Activated CD8-positive, alpha-beta memory T cell treated with anti-CD3 and anti-CD28 coated beads for 48 hours (primary cell): ENCODE measurements around the gene HHLA2.

Source experiments
- DNase-seq, 3 experiments: peaks; one replicate each; pipeline ENCODE4 v3.0.0-alpha.2; 2020; ENCODE audit warnings: low read depth in 2 of 3, low spot score in 2 of 3

The HHLA2 gene

GRCh38 chr3:108416111-108416869, 119.9 kb downstream of the HHLA2 start:
- DNase-seq: no peak

DNA sequence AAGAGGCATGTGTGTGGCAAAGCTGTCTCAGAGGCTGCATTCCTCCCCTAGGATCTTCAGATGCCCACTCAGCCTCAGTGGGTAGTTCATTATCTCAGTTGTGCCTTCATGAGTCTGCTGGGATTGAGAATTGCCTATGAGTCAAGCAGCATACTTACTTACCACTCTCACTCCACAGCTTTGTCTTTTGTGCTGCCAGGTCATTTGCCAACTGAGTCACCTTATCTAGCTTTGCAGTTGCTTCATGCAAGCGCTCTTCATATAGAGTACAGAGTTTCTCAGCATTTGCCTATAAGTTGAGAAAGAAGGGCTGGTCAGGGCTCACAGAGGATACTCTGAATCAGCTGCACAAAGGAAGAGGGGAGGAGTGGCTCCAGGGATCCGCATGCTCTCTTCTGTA, 124.6 kb downstream of the HHLA2 start:
- DNase-seq: no peak
